Measurements from ENCODE around the gene EXOC4. TPM values are rescaled to one million over a fixed set of nuclear protein-coding genes. Genes with fewer than 3 reads are reported as not detected.

Gene EXOC4
- total and polyA plus RNA-seq, 2 of the 8 experiments (the other 6 are each of a cell fraction or from before 2014, with no cell fraction given), result 27.0 to 67.3 TPM

DNA sequence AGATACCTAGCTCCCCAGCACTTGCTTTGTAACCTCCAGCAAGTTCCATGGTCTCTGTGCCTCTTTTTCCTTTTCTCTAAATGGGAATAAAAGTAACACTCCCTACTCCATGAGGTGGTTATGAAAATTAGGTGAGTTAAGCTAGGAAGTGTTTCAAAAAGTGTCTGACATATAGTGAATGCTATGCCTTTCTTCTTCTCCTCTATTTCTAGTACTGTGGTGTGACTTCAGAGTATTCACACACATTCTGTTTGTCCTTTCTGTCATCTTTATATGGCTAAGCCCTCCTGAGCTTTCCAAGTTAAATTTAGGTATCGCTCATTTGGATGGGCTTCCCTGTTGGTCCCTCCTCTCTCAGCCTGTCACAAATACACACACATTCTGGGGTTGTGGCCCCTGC lies 229.7 kb downstream of the EXOC4 start:
- Histone ChIP-seq H3K9me3 (ENCODE audit: insufficient read depth in 2 of 2, low read depth in 1 of 2, low read length in 1 of 2) (no peaks in the 10 kb centered on the region), H3K14ac (ENCODE audit: insufficient read length) (no peak overlapping the region), H2BK120ac (replicated peaks; ENCODE audit: low read depth, low read length) (no peak overlapping the region), H2BK15ac (ENCODE audit: low read length) (no peak overlapping the region), H4K8ac (ENCODE audit: extremely low read depth, insufficient read depth, low read length) (no peak overlapping the region), H2BK20ac (ENCODE audit: low read length) (no peak overlapping the region), H2BK12ac (ENCODE audit: low read depth, low read length) (no peak overlapping the region), H2AFZ (ENCODE audit: low read length) (no peak overlapping the region), H3K4me1 (replicated peaks in 1 of 4; ENCODE audit: control insufficient read depth in 3 of 4, insufficient read depth in 4 of 4, low read length in 3 of 4) (no peaks in the 10 kb centered on the region), H4K5ac (ENCODE audit: insufficient read length, low read depth, low read length) (no peak overlapping the region), H3K4me2 (ENCODE audit: insufficient read depth in 1 of 2, low read depth in 2 of 2, low read length in 2 of 2) (no peak overlapping the region), H3K23me2 (ENCODE audit: low read depth, low read length) (0 out of 2 replicates have a peak, but pooled peaks cover 1% of the 10 kb centered on the region), H2AK5ac (ENCODE audit: low read depth, low read length) (no peak overlapping the region), H4K20me1 (replicated peaks in 1 of 2; ENCODE audit: control insufficient read depth in 1 of 2, insufficient read depth in 2 of 2, low read length in 2 of 2) (peaks cover 0 to 4% of the 10 kb centered on the region in 2 experiments), H3K4me3 (ENCODE audit: extremely low read depth in 1 of 4, insufficient read depth in 2 of 4, low read depth in 3 of 4, low read length in 4 of 4) (no peak overlapping the region), H2BK5ac (ENCODE audit: low read depth, low read length) (no peak overlapping the region), H3K27ac (ENCODE audit: low read depth, low read length) (no peak overlapping the region), H3K23ac (ENCODE audit: insufficient read length) (no peak overlapping the region), H4K91ac (replicated peaks; ENCODE audit: insufficient read length, low read length) (no peak overlapping the region), H3K18ac (ENCODE audit: extremely low read depth, low read length) (no peak overlapping the region), H3K27me3 (replicated peaks in 1 of 4; ENCODE audit: control insufficient read depth in 3 of 4, extremely low read depth in 1 of 4, insufficient read depth in 3 of 4, low read length in 3 of 4) (no peaks in the 10 kb centered on the region), H3K79me1 (ENCODE audit: low read depth, low read length) (no peaks in the 10 kb centered on the region), H3K36me3 (ENCODE audit: control insufficient read depth in 2 of 4, insufficient read depth in 4 of 4, low read length in 3 of 4) (peaks cover 0 to 2% (median 0%) of the 10 kb centered on the region in 4 experiments; a peak in 2 of 8 replicates), H3K9ac (replicated peaks in 1 of 4; ENCODE audit: extremely low read depth in 1 of 4, low read depth in 3 of 4, low read length in 3 of 4) (no peak overlapping the region), H3K79me2 (ENCODE audit: control insufficient read depth in 1 of 2, insufficient read depth in 2 of 2, low read length in 2 of 2) (no peaks in the 10 kb centered on the region), H3K56ac (replicated peaks; ENCODE audit: insufficient read length, low read depth, low read length) (no peak overlapping the region), H3K4ac (replicated peaks; ENCODE audit: insufficient read length, low read depth, low read length) (no peak overlapping the region)
- DNase-seq (ENCODE audit: low read depth in 1 of 2, low spot score in 2 of 2) (no peak), FAIRE-seq (no peak)
- ChIA-PET CTCF (ENCODE audit: partially characterized antibody) (interaction anchor here (0.7 kb wide), 1 partner anchor 533 kb away, joined by 3 read pairs; no protein-coding TSS in a partner anchor), POLR2A (ENCODE audit: partially characterized antibody) (no interaction called here)
- WGBS, 2 experiments (ENCODE audit: extremely low coverage in 1 of 2, insufficient coverage in 1 of 2, insufficient read length in 1 of 2, insufficient replicate concordance in 2 of 2, low coverage in 1 of 2, low lambda C conversion rate in 2 of 2, missing lambda C conversion rate in 1 of 2), result 80% methylated on average over 1 of the region's 1 CpG; no CpG with 5 or more reads in 1 of the 2 experiments
- no peak for TF ChIP-seq SP2 (IDR thresholded peaks at IDR 0.05; ENCODE audit: low read length)
- TF ChIP-seq TAF7 (optimal IDR thresholded peaks at IDR 0.05; ENCODE audit: borderline replicate concordance, low read depth, low read length), result no peak
- no peak for TF ChIP-seq GTF2F1 (IDR thresholded peaks at IDR 0.05; ENCODE audit: borderline replicate concordance, low read depth, low read length)
- TF ChIP-seq HDAC2 (IDR thresholded peaks at IDR 0.05; ENCODE audit: borderline replicate concordance in 1 of 2, low read depth in 2 of 2, low read length in 2 of 2), result no peak
- no peak for TF ChIP-seq JUND (IDR thresholded peaks at IDR 0.05; ENCODE audit: low read length)
- TF ChIP-seq SUZ12 (IDR thresholded peaks at IDR 0.05; ENCODE audit: low read length), result no peak
- TF ChIP-seq, protein P1, sequence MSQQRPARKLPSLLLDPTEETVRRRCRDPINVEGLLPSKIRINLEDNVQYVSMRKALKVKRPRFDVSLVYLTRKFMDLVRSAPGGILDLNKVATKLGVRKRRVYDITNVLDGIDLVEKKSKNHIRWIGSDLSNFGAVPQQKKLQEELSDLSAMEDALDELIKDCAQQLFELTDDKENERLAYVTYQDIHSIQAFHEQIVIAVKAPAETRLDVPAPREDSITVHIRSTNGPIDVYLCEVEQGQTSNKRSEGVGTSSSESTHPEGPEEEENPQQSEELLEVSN (IDR thresholded peaks at IDR 0.05), result no peak
- no peak for TF ChIP-seq PHF8 (conservative IDR thresholded peaks at IDR 0.05; ENCODE audit: low read depth, low read length)
- TF ChIP-seq HDAC6 (IDR thresholded peaks at IDR 0.05; ENCODE audit: low read depth, low read length), result no peak
- no peak for TF ChIP-seq SAP30 (IDR thresholded peaks at IDR 0.05; ENCODE audit: insufficient read depth, insufficient replicate concordance, low read length)
- TF ChIP-seq GABPA (IDR thresholded peaks at IDR 0.05; ENCODE audit: borderline replicate concordance, insufficient read depth, low read length), result no peak
- no peak for TF ChIP-seq TBP (IDR thresholded peaks at IDR 0.05; ENCODE audit: low read depth, low read length)
- no peak for TF ChIP-seq NRF1 (IDR thresholded peaks at IDR 0.05; ENCODE audit: low read depth, low read length)
- no peak for TF ChIP-seq KDM5A (IDR thresholded peaks at IDR 0.05; ENCODE audit: low read length)
